GM12865 (cell line): Measurements from ENCODE around the gene SUPT4H1.

Experiments
- DNase-seq: peaks from one replicate; pipeline ENCODE4 v3.0.0; 2010; ENCODE audit warnings: low read depth
- H3K4me3 ChIP-seq: 2 replicates; pipeline ENCODE4 v1.5.1; 2011; ENCODE audit warnings: mild to moderate bottlenecking, low read depth, low read length, control low read depth
- CTCF ChIP-seq: IDR thresholded peaks from 2 replicates; pipeline ENCODE4 v1.5.1; 2011; ENCODE audit warnings: low read length, control low read depth, low read depth, inconsistent platforms; ENCODE audit not compliant: insufficient read depth; ENCODE audit errors: missing control alignments

Gene SUPT4H1

GRCh38 chr17:58302171-58302918 lies 49.7 kb downstream of the SUPT4H1 start:
- H3K4me3 ChIP-seq: no peak overlapping the region
- no peak for DNase-seq
- TF ChIP-seq CTCF: no peak

- no peak for DNase-seq
- TF ChIP-seq CTCF: no peak
- no peak overlapping the region for H3K4me3 ChIP-seq
These were observed 50.4 kb downstream of the SUPT4H1 start for GRCh38 chr17:58301504-58302150.

GRCh38 chr17:58300336-58300735 lies 51.7 kb downstream of the SUPT4H1 start:
- DNase-seq: no peak
- TF ChIP-seq CTCF: no peak

More at GRCh38 chr17:58300336-58300735, 51.7 kb downstream of the SUPT4H1 start:
- no peak overlapping the region for H3K4me3 ChIP-seq
